NB4 (cell line): ENCODE measurements around the gene CDC42.

Experiments used
- DNase-seq: peaks from one replicate; pipeline ENCODE4 v3.0.0; 2010; ENCODE audit warnings: low read depth
- H3K4me3 ChIP-seq: one replicate; pipeline ENCODE4 v1.5.1; 2011; ENCODE audit warnings: mild to moderate bottlenecking, low read depth, low read length, moderate library complexity
- CTCF ChIP-seq: IDR thresholded peaks from one replicate; pipeline ENCODE4 v1.5.1; 2012; ENCODE audit warnings: low read depth, low read length
- MAX ChIP-seq: IDR thresholded peaks from 2 replicates; pipeline ENCODE4 v1.6.1; 2011; ENCODE audit warnings: low read depth, low read length
- MYC ChIP-seq: IDR thresholded peaks from 2 replicates; pipeline ENCODE4 v1.6.1; 2011; ENCODE audit warnings: low read depth, low read length
- POLR2A ChIP-seq: IDR thresholded peaks from 2 replicates; pipeline ENCODE4 v1.6.1; 2011; ENCODE audit warnings: mild to moderate bottlenecking; ENCODE audit not compliant: insufficient read length; ENCODE audit errors: extremely low read depth

Gene CDC42

GRCh38 chr1:22137004-22137720, 84.7 kb downstream of the CDC42 start:
- no peak overlapping the region for H3K4me3 ChIP-seq
- DNase-seq = no peak
- TF ChIP-seq MYC (no peak), CTCF (no peak), POLR2A (no peak), MAX (no peak)

GRCh38 chr1:22139066-22139594, 86.6 kb downstream of the CDC42 start:
- TF ChIP-seq CTCF (no peak), MYC (no peak), MAX (no peak), POLR2A (no peak)
- no peak for DNase-seq
- H3K4me3 ChIP-seq = no peak overlapping the region

GRCh38 chr1:22139817-22140216, 87.3 kb downstream of the CDC42 start:
- TF ChIP-seq POLR2A (no peak), CTCF (no peak)
- no peak for DNase-seq
- no peak overlapping the region for H3K4me3 ChIP-seq
